ENCODE results near the gene GBF1.

The GBF1 gene

DNA sequence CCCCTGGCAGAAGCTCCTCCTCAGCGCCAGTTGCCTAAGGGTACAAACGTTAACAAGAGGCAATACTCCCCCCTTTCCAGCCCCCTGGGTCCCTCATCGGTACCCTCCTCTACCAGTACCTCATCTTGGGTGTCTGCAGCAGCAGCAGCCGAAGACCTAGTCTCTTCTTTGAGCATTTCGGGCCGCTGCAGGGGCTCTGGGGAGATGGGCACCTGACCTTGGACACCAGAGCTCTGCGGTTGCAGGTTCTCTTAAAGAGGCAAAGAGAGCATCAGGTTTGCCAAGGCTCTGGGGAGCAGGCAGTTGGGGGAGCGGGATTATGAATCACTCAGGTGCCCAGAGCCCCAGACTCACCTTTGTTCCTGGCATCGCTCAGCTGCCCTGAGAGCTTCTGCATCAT lies 178.8 kb downstream of the GBF1 start:
- in situ Hi-C loops (cut with MboI; ENCODE audit: low sequenced_read_pairs, unreplicated experiment): no loop called here
- TF ChIP-seq, protein P1, sequence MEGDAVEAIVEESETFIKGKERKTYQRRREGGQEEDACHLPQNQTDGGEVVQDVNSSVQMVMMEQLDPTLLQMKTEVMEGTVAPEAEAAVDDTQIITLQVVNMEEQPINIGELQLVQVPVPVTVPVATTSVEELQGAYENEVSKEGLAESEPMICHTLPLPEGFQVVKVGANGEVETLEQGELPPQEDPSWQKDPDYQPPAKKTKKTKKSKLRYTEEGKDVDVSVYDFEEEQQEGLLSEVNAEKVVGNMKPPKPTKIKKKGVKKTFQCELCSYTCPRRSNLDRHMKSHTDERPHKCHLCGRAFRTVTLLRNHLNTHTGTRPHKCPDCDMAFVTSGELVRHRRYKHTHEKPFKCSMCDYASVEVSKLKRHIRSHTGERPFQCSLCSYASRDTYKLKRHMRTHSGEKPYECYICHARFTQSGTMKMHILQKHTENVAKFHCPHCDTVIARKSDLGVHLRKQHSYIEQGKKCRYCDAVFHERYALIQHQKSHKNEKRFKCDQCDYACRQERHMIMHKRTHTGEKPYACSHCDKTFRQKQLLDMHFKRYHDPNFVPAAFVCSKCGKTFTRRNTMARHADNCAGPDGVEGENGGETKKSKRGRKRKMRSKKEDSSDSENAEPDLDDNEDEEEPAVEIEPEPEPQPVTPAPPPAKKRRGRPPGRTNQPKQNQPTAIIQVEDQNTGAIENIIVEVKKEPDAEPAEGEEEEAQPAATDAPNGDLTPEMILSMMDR (IDR thresholded peaks at IDR 0.05; ENCODE audit: borderline replicate concordance, control extremely low read depth, extremely low read depth, insufficient read depth, missing control alignments): no peak
- no peak for DNase-seq (ENCODE audit: low spot score)

DNA sequence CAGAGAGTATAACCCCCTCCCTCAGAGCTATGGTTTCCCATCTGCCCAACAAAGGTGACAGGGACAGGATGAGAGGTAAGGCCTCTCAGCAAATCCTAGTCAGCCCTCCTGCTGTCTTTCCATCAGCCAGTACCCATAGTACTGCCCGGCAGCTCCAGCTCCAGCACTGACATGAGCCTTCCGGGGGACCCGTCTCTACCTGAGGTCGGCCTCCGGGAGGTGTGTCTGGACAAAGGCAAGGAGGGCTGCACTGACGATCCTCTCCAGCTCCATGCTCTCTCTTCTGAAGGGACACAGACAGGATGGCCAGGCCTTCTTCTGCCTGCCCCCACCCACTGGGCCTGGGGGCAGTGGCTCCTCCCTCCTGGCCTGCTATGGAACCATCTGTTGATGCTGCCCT lies 179.6 kb downstream of the GBF1 start:
- in situ Hi-C loops (cut with MboI; ENCODE audit: low sequenced_read_pairs, unreplicated experiment): no loop called here
- TF ChIP-seq, protein P1 (IDR thresholded peaks at IDR 0.05; ENCODE audit: borderline replicate concordance, control extremely low read depth, extremely low read depth, insufficient read depth, missing control alignments): no peak
- no peak for DNase-seq (ENCODE audit: low spot score)

DNA sequence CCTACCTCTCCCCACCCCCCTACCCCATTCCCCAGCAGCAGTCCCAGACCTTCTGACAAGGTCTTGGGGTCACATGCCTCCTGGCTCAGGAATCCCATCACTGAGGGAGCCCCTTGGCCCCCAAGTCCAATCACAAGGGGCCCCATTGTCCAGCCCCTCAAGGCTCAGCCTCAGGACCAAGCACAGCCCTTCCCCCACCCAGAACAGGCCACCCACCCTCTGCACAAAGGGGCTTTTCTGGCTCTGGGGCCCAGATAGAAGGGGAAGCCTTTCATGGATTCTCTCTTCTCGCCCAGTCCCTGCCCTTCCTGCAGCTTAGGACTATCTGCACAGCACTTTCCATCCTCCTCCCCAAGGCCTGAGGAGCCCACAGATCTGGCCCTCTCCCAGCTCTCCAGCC lies 180.1 kb downstream of the GBF1 start:
- in situ Hi-C loops (cut with MboI; ENCODE audit: low sequenced_read_pairs, unreplicated experiment): no loop called here
- TF ChIP-seq, protein P1 (IDR thresholded peaks at IDR 0.05; ENCODE audit: borderline replicate concordance, control extremely low read depth, extremely low read depth, insufficient read depth, missing control alignments): no peak
- no peak for DNase-seq (ENCODE audit: low spot score)

DNA sequence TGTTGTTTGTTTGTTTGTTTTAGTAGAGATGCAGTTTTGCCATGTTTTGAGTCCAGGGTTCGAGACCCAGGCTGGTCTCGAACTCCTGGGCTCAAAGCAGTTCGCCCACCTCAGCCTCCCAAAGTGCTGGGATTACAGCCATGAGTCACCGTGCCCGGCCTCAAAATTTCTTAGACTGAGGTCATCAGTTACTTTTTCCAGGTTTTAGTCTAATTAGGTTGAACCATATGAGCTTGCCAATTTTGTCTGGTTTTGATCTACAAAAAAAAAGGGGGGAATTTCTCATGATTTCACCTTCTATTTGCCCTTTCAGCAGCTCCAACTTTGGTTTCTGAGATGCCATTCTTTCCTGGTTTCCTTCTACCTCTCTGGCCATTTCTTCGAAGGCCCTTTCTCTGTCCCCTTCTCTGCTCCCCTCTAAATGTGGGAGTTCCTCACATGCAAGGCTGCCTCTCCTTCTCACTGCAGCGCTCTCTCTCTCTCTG lies 181.5 kb downstream of the GBF1 start:
- no peak for DNase-seq (ENCODE audit: low spot score)
- in situ Hi-C loops (cut with MboI; ENCODE audit: low sequenced_read_pairs, unreplicated experiment): no loop called here
- TF ChIP-seq, protein P1 (IDR thresholded peaks at IDR 0.05; ENCODE audit: borderline replicate concordance, control extremely low read depth, extremely low read depth, insufficient read depth, missing control alignments): no peak

DNA sequence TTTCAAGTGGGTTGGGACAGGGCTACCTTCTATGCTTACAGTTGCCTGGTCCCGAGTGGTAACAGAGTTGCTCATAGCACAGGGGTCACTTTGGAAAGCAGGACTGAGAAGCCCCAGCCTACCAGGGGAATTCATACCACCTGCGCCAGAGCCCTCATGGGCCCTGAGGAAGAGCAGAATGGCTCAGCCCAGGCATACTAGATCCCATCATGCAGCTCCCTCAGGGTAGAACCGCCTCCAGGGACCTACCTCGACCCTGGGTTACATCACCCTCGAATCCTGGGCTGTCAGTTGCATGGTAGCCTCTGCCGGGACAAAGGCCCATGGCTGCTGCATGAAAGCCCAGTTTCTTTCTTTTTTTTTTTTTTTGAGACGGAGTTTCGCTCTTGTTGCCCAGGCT lies 184.1 kb downstream of the GBF1 start:
- in situ Hi-C loops (cut with MboI; ENCODE audit: low sequenced_read_pairs, unreplicated experiment): no loop called here
- TF ChIP-seq, protein P1 (IDR thresholded peaks at IDR 0.05; ENCODE audit: borderline replicate concordance, control extremely low read depth, extremely low read depth, insufficient read depth, missing control alignments): no peak
- no peak for DNase-seq (ENCODE audit: low spot score)

DNA sequence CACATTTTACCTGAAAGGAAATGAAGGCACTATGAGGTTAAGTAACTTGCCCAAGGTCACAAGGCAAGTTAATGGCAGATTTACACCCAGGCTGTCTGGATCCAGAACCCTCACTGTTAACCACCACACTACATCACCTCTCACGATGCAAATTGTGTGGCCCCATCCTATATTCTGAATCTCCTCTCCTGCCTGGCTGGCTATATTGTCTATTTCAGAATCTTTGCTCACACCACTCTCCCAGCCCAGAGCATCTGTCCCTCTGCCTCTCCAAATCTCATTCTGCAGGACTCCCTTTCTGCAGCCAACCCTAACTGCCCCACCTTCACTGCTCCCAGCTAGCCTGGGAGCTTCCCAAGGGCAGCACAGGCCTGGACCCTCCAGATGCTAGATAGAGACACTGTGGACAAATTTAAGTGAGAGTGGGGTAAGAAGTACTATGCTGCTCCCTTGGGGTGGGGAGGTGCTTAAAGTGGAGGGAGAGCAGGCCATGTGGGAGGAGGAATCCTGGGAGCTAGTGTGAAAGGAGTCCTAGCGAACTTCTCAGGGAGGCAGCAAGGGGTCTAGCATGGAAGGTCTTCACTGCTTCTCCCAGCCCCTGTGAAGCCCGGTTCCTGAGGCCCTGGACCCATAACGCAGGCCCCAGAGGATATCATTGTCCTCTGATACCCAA lies 186.3 kb downstream of the GBF1 start:
- in situ Hi-C loops (cut with MboI; ENCODE audit: low sequenced_read_pairs, unreplicated experiment): no loop called here
- DNase-seq (ENCODE audit: low spot score): no peak
- TF ChIP-seq, protein P1 (IDR thresholded peaks at IDR 0.05; ENCODE audit: borderline replicate concordance, control extremely low read depth, extremely low read depth, insufficient read depth, missing control alignments): no peak
